Stimulated activated CD4-positive, alpha-beta T cell treated with anti-CD3 and anti-CD28 coated beads, Interleukin-1b, Interleukin-23, amount 100 ng/mL, for 48 hours (primary cell): ENCODE results near the gene RNF113B.

ENCODE experiments used
- DNase-seq: peaks from one replicate; pipeline ENCODE4 v3.0.0-alpha.2; 2020

Gene RNF113B

GRCh38 chr13:98203646-98204326, 26.7 kb upstream of the RNF113B start:
- no peak for DNase-seq

DNA sequence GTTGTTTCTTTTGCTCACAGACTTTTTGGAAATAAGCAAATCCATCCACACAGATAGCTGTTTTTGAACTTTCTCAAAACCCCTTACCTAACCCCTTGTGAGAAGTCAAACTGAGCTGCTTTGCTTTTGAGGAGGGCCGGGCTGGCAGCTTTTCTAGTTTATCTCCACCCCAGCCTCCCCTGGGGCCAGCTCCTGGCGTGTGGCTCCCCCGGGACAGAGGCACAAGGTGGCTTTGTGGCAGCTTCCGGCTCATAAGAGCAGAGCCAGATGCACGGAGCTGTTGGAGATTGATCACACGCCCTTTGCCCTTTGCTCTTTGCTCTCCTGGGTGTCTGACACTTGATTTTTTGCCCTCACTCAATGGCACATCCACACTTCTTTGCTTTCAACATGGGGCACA, 24.9 kb upstream of the RNF113B start:
- no peak for DNase-seq

GRCh38 chr13:98201189-98201588, 24.1 kb upstream of the RNF113B start:
- no peak for DNase-seq

- no peak for DNase-seq
Observed at GRCh38 chr13:98200211-98200878, 23.3 kb upstream of the RNF113B start.

GRCh38 chr13:98199480-98199879, 22.4 kb upstream of the RNF113B start:
- no peak for DNase-seq

- DNase-seq, result no peak
Observed at GRCh38 chr13:98198683-98199082, 21.6 kb upstream of the RNF113B start.

GRCh38 chr13:98195054-98195791, 18.2 kb upstream of the RNF113B start:
- no peak for DNase-seq

DNA sequence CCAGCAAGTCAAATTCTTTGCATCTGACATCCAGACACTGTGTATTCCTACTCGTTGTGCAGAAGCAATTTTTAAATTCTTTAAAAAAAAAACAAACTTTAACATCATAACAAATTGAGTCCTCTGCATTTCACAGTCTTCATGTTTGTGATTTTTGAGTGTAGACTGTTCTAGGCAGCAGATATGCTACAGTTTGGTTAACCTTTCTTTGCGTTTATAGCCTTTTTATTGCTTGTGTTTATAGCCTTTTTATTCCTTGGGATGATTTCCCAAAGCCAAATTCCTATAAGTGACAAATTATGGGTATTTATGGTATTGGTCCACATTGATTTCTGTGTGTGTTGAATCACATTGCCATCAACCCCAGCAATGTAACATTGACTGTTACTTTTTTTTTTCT, 14.9 kb upstream of the RNF113B start:
- DNase-seq, result no peak

DNA sequence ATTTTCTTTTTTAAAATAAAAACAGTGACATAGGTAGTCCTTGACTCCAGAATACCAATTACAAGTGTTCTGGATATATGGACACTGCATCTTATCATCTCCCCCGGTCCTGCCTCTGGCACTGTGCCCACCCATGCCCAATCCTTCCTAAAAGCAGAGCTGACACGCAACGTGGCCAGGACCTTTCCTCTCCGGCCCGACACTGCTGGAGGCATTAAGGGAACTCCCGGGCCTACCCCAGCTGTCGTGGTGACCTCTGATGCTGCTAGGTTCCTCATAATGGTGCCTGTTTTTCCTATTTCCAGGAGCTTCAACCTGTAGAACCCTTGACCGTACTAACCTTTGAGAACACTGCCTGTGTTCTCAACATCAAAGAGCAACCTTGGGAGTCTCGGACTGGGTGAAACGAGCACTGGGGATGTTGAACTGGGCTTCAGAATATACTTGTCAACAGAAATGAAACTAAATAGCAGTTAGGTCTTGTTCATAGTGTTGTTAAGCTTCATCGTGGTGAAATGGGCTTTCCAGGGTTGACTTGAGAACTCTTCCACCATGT, 13.9 kb upstream of the RNF113B start:
- DNase-seq, result no peak

GRCh38 chr13:98189841-98190505, 12.9 kb upstream of the RNF113B start:
- no peak for DNase-seq

DNA sequence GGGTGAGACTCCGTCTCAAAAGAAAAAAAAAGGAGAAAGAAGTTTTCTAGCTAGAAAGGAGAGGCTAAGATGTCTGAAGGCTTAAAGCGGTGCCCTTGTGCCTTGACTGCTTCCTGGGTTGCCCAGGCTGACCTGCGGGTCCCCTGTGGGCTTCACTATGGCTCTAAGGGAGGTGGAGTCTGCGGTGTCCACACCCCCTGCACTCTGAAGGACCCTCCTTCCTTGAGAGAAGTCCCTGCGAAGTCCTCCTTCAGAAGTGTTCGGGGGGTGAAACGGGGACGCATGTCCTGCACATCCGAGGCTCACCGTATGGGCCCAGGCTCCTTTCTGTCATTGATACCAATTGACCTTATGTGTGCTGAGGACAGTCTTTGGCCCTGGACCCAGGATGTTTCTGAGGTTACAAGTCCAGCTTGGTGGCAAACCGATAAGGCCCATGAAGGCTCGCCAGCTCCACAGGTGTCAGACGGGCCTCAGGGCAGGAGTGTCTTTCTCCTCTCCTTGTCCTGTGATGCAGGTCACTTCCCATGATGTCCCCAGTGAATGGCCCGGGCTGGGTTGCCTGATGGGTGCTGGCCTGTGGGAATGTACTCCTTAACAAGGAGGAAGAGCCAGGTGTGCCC, 11.6 kb upstream of the RNF113B start:
- no peak for DNase-seq

DNA sequence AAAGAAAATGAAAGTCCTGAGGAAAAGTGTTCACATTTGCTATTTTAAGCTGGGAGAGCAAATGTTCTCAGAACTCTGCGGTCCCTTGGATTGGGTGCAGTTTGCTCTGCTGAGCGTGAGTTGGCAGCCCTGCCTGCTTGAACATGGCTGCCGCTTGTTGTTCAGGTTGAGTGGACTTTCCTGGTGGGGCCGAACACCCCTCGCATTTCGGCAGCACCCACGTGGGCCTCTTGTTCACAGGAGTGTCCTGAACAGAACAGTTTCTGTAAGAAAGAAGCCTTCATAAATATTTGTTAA, 10.8 kb upstream of the RNF113B start:
- DNase-seq, result no peak

- no peak for DNase-seq
Observed at GRCh38 chr13:98187155-98187964, 10.3 kb upstream of the RNF113B start.

- no peak for DNase-seq
Observed at GRCh38 chr13:98184792-98185191, 7.7 kb upstream of the RNF113B start.

DNA sequence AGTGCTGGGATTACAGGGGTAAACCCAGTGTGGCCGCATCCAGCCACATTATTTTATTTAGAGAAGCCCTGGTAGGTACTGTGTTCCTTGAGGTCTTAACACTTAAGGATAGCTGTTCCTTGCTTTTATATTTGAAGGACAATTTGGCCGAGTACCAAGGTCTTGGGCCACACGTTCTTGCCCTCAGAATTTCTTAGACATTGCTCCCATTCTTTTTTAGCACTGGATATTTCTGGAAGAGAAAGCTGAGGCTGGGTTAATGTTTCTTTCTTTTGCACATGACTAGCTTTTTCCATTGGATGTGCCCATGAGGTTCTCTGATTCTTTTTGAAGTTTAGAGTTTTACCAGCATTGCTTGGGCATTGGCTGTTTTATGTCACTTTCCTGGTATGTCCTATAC, 5.5 kb upstream of the RNF113B start:
- DNase-seq, result no peak

GRCh38 chr13:98182153-98182552, 5.1 kb upstream of the RNF113B start:
- no peak for DNase-seq

- no peak for DNase-seq
Observed at GRCh38 chr13:98181111-98181815, 4.2 kb upstream of the RNF113B start.

- DNase-seq, result no peak
Observed at GRCh38 chr13:98180092-98180491, 3.0 kb upstream of the RNF113B start.

- no peak for DNase-seq
Observed at GRCh38 chr13:98175823-98176222, 1.2 kb downstream of the RNF113B start.

GRCh38 chr13:98175043-98175442, 2.0 kb downstream of the RNF113B start:
- DNase-seq, result no peak

GRCh38 chr13:98174307-98174706, 2.8 kb downstream of the RNF113B start:
- no peak for DNase-seq
